Suprapubic skin (tissue), 4 donors: ENCODE data around the gene KIF11.

Experiments used
- CTCF ChIP-seq, 2 donors: fragments of 200-600 bp in 1 of 2; fragments of 450-650 bp in 1 of 2; sonication (generic) in 1 of 2; IDR thresholded peaks; one replicate each; pipeline ENCODE4 v1.5.1; 2016 to 2019; ENCODE audit warnings: antibody characterized with exemption in 2 of 2, mild to moderate bottlenecking in 1 of 2, moderate library complexity in 1 of 2
- EP300 ChIP-seq: sonication (generic); formaldehyde crosslinking; IDR thresholded peaks from one replicate; pipeline ENCODE4 v1.6.1; 2017; ENCODE audit warnings: antibody characterized with exemption
- POLR2A ChIP-seq, 2 donors: fragments of 450-650 bp; IDR thresholded peaks; one replicate each; pipeline ENCODE4 v1.6.1; 2017; ENCODE audit warnings: antibody characterized with exemption in 2 of 2, mild to moderate bottlenecking in 2 of 2, moderate library complexity in 2 of 2
- POLR2AphosphoS5 ChIP-seq, 3 donors: sonication (generic); formaldehyde crosslinking; IDR thresholded peaks; one replicate each; pipeline ENCODE4 v1.6.1; 2017; ENCODE audit warnings: antibody characterized with exemption in 3 of 3

- TF ChIP-seq POLR2AphosphoS5 (IDR thresholded peaks at IDR 0.05) (no peak), CTCF (IDR thresholded peaks at IDR 0.05) (no peak), POLR2A (IDR thresholded peaks at IDR 0.05) (no peak), EP300 (no peak)
Measured at GRCh38 chr10:92552310-92552709, 40.6 kb upstream of the KIF11 start.
